Mammary epithelial cell (primary cell): ENCODE measurements around the gene IFT80.

ENCODE experiments used
- CTCF ChIP-seq, 2 donors: IDR thresholded peaks in 1 of 2; conservative IDR thresholded peaks in 1 of 2; 2 replicates each; pipeline ENCODE4 v1.5.1; 2011 to 2012; ENCODE audit warnings: inconsistent platforms in 2 of 2, low read length in 2 of 2, mild to moderate bottlenecking in 2 of 2, control low read depth in 1 of 2, low read depth in 1 of 2; ENCODE audit not compliant: insufficient read depth in 1 of 2; ENCODE audit errors: extremely low read depth in 1 of 2
- EZH2 ChIP-seq: IDR thresholded peaks from 2 replicates; pipeline ENCODE4 v1.6.1; 2012; ENCODE audit warnings: low read length, inconsistent platforms, borderline replicate concordance

DNA sequence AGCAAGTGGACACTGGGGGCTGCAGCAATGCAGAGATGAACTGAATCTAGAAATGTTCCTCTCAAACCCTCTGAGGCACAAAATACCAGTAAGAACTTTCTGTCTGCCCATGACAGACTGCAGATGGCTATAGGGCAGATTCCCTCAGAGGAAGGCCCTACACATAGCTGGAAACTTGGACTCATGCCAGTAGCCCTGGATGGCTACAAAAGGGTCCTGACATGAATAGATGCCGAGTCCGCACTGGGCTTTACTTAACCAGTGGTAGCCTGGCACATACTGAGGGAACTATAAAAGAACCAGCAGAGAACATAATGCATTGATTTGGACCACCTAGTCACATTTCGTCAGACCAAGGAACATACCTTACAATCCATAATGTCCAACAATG, 107.1 kb downstream of the IFT80 start:
- TF ChIP-seq CTCF (conservative IDR thresholded peaks at IDR 0.05 in 1 of 2, IDR thresholded peaks at IDR 0.05 in 1 of 2; ENCODE audit: extremely low read depth in 1 of 2, insufficient read depth in 1 of 2, low read depth in 1 of 2, low read length in 2 of 2) (no peak), EZH2 (no peak)
